Activated T-cell treated with anti-CD3 and anti-CD28 coated beads for 48 hours (primary cell): ENCODE measurements around the gene BTG2.
"Not testable (repeated sequence)": the region's sequence is repeated elsewhere in the genome, so short reads cannot be mapped to it uniquely, and the experiment has no call there.

Experiments
- DNase-seq: peaks from one replicate; pipeline ENCODE4 v3.0.0-alpha.2; 2020; ENCODE audit warnings: low read depth

The BTG2 gene

GRCh38 chr1:203295796-203296195 is 9.5 kb upstream of the BTG2 start:
- DNase-seq = no peak

DNA sequence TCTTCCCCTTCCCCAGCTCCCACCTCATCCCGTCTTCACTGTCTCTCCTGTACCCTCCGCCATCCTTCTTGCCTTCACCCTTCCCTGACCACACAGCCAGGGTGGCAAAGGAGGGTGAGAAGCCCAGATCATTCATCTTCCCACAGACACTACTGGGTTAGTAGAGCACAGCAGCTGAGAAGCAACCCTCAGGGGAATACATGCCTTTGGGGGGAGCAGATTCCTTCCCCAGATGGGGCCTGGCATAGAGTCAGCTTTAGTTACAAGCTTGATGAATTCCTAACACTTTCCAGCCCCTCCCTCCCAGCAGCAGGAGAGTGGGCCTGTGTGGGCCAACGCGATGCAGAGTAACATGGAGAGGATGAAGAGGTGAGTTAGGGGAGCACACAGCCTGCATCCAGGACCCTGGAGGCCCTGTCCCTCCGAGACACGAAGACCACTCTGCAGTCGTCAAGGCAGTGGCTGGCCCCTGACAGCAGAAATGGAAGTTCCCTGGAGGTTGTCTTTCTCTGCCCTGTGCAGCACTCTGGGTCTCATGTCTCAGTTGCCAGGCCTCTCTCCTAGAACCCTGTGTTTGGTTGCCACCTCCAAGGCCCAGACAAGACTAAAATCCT is 8.8 kb upstream of the BTG2 start:
- DNase-seq = no peak

DNA sequence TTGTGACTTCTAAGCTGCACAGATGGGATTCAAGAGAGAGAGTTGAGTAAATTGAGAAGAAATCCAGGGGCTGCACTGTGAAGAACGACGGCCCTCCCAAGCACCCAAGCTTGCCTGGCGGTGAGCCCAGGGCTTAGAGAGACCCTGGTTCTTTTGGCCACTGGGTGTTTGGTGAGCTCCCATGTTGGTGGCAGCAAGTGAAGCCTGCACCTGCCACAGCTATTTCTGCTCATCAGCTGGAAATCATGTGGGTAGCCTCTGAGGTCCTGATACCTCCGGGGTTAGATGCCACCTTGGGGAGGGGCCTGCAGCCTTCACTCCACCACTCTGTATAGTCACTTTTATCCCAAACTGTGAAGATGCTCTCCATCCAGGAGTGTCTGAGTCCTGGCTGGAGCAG is 6.2 kb upstream of the BTG2 start:
- no peak for DNase-seq

DNA sequence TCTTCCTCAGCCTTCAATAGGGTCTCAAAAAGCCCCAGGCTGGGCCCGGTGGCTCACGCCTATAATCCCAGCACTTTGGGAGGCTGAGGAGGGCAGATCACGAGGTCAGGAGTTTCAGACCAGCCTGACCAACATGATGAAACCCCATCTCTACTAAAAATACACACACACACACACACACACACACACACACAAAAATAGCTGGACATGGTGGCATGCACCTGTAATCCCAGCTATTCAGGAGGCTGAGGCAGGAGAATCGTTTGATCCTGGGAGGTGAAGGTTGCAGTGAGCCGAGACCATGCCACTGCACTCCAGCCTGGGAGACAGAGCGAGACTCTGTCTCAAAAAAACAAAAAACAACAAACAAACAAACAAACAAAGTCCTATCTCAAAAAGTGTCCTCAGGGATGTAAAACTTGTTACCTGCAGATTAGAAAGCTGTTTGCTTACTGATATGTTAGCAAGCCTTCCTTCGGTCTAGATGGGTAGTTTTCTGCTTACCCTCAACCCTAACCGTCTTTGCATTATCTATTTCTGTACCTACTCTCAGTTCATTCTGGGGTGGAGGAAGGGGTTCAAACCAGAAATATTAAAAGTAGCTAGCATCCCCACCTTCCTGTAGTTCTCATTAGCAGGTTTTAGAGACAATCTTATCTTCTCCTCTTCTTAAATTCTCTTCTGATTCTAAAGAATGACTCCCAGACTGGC is 5.4 kb upstream of the BTG2 start:
- DNase-seq = not testable (repeated sequence)

GRCh38 chr1:203300441-203301330 is 4.6 kb upstream of the BTG2 start:
- no peak for DNase-seq

DNA sequence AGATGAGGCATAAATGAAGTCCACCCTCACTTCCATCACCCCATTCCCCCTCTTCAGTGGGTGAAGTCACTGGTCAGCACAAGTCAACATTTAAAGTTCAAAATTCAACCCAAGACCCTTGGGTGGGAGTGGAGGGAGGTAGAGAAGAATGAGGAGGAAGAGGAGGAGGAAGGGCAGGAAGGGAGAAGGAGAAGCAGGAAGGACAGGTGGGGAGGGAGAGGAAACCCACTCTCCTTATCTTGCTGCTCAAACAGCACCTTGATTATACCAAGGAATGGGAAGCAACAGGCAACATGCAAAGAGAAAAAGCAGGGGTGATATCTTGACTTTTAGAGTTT is 4.0 kb upstream of the BTG2 start:
- no peak for DNase-seq

GRCh38 chr1:203302456-203302855 is 2.9 kb upstream of the BTG2 start:
- DNase-seq = no peak

- DNase-seq = no peak
These were observed 2.4 kb upstream of the BTG2 start for GRCh38 chr1:203302894-203303293.

- no peak for DNase-seq
These were observed 864 bp upstream of the BTG2 start for GRCh38 chr1:203304391-203304918.

- no peak for DNase-seq
These were observed 430 bp downstream of the BTG2 start for GRCh38 chr1:203305809-203306088.

- no peak for DNase-seq
These were observed 1.0 kb downstream of the BTG2 start for GRCh38 chr1:203306089-203306964.

DNA sequence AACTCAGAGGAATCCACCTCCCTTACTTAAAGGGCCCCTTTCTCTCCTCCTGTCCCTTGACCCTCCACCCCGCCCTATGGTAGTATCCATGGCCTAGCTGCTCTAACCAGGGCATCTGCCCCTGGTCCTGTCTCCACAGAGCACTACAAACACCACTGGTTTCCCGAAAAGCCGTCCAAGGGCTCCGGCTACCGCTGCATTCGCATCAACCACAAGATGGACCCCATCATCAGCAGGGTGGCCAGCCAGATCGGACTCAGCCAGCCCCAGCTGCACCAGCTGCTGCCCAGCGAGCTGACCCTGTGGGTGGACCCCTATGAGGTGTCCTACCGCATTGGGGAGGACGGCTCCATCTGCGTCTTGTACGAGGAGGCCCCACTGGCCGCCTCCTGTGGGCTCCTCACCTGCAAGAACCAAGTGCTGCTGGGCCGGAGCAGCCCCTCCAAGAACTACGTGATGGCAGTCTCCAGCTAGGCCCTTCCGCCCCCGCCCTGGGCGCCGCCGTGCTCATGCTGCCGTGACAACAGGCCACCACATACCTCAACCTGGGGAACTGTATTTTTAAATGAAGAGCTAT is 1.7 kb downstream of the BTG2 start:
- no peak for DNase-seq

DNA sequence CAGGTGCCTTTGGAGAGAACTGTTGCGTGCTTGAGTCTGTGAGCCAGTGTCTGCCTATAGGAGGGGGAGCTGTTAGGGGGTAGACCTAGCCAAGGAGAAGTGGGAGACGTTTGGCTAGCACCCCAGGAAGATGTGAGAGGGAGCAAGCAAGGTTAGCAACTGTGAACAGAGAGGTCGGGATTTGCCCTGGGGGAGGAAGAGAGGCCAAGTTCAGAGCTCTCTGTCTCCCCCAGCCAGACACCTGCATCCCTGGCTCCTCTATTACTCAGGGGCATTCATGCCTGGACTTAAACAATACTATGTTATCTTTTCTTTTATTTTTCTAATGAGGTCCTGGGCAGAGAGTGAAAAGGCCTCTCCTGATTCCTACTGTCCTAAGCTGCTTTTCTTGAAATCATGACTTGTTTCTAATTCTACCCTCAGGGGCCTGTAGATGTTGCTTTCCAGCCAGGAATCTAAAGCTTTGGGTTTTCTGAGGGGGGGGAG is 2.4 kb downstream of the BTG2 start:
- DNase-seq = no peak

- no peak for DNase-seq
These were observed 3.1 kb downstream of the BTG2 start for GRCh38 chr1:203308328-203308922.

GRCh38 chr1:203308923-203309331 is 3.6 kb downstream of the BTG2 start:
- no peak for DNase-seq

DNA sequence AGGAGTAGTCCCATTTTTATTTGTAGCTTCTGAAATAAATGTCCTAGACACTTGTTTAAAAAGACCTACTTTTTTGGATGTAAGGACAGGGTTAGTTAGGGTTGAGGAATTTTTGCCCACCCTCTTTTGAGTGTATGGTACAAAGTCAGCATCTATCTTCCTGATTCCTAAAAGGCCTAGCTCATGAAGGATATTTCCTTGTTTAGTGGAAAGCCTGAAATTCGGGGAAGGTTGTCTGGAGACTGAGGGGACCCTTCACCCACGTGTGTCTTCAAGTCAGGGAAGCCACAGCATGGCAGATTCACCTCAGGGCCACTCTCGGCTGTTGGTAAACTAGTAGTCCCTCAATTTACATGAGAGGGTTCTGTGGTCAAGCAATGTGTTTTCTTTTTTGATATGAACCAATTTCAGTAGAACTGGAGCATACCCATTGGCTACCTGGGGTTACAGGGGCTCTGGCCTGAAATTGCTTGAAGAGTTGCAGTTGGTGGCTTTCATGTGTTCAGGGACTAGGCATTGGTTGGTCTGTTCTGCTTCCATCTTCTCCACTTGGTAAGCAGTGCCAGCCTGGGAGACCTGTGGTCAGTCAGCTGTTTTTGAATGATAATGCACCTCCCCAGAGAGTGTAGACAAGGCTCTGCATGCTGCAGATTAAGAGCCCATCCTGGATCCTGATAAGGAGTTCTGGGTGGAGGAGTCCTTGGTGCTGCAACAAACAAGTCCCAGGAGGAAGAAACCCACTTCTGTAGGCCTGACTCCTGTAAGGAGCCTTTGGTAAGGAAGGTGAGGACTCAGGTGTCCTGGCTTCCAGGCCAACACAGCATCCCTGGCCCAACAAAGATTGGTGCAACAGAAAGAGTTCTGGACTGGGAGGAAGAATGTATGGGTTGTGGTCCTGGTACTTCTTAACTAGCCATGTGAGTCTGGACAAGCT is 6.3 kb downstream of the BTG2 start:
- DNase-seq = no peak

DNA sequence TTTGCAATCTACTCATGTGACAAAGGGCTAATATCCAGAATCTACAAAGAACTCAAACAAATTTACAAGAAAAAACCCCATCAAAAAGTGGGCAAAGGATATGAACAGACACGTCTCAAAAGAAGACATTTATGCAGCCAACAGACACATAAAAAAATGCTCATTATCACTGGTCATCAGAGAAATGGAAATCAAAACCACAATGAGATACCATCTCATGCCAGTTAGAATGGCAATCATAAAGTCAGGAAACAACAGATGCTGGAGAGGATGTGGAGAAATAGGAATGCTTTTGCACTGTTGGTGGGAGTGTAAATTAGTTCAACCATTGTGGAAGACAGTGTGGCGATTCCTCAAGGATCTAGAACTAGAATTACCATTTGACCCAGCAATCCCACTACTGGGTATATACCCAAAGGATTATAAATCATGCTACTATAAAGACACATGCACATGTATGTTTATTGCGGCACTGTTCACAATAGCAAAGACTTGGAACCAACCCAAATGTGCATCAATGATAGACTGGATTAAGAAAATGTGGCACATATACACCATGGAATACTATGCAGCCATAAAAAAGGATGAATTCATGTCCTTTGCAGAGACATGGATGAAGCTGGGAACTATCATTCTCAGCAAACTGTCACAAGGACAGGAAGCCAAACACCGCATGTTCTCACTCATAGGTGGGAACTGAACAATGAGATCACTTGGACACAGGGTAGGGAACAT is 8.9 kb downstream of the BTG2 start:
- DNase-seq = not testable (repeated sequence)

- no peak for DNase-seq
These were observed 11.3 kb downstream of the BTG2 start for GRCh38 chr1:203316626-203317093.
